T-cell (primary cell): ENCODE results near the gene ITPR2. TPM values are rescaled to one million over a fixed set of nuclear protein-coding genes. Genes with fewer than 3 reads are reported as not detected.
"Not testable (repeated sequence)": the region's sequence is repeated elsewhere in the genome, so short reads cannot be mapped to it uniquely, and the experiment has no call there.

ENCODE experiments used
- ATAC-seq, 4 experiments: fragments of 200-7000 bp in 3 of 4; fragments of 150-1000 bp in 1 of 4; cut with Tn5 transposase; replicated peaks in 1 of 4; 1 replicate in 3 of 4; 2 replicates in 1 of 4; pipeline ENCODE4 v1.10.0; 2021; ENCODE audit warnings: moderate library complexity in 3 of 4, mild to moderate bottlenecking in 2 of 4, moderate number of reproducible peaks in 1 of 4
- CTCF ChIA-PET, 2 donors: fragments of 300-600 bp; sonication (Branson Sonifier 250); formaldehyde crosslinking; loops; one replicate each; lab custom pipeline; 2022; ENCODE audit warnings: antibody characterized with exemption in 2 of 2; lab: Charles Lee
- POLR2A ChIA-PET, 2 donors: fragments of 300-600 bp; sonication (Branson Sonifier 250); formaldehyde crosslinking; loops; one replicate each; lab custom pipeline; 2022; ENCODE audit warnings: antibody characterized with exemption in 2 of 2; lab: Charles Lee
- DNase-seq, 35 experiments: peaks; one replicate each; pipeline versions ENCODE4 v3.0.0 to v3.0.0-alpha.2; 2013 to 2023
- H3K27ac ChIP-seq: one replicate; pipeline ENCODE4 v1.5.1; 2013; ENCODE audit warnings: low read length
- H3K27me3 ChIP-seq, 2 experiments: replicated peaks in 1 of 2; 1 replicate in 1 of 2; 2 replicates in 1 of 2; pipeline versions ENCODE4 v1.6.1 to v1.7.0; 2013; ENCODE audit warnings: low read length in 1 of 2, mixed read lengths in 1 of 2; ENCODE audit not compliant: control insufficient read depth in 2 of 2, insufficient read depth in 2 of 2; ENCODE audit errors: extremely low read depth in 1 of 2
- H3K36me3 ChIP-seq, 2 donors: 1 replicate in 1 of 2; 2 replicates in 1 of 2; pipeline versions ENCODE4 v1.6.1 to v1.7.0; 2013; ENCODE audit warnings: low read length in 1 of 2; ENCODE audit not compliant: control insufficient read depth in 2 of 2, insufficient read depth in 1 of 2; ENCODE audit errors: extremely low read depth in 1 of 2
- H3K4me1 ChIP-seq, 2 experiments: 1 replicate in 1 of 2; 2 replicates in 1 of 2; pipeline versions ENCODE4 v1.6.1 to v1.7.0; 2013; ENCODE audit warnings: low read length in 2 of 2, mixed read lengths in 1 of 2; ENCODE audit not compliant: insufficient read depth in 2 of 2, control insufficient read depth in 1 of 2; ENCODE audit errors: extremely low read depth in 1 of 2
- H3K4me3 ChIP-seq, 2 donors: 1 replicate in 1 of 2; 2 replicates in 1 of 2; pipeline versions ENCODE4 v1.5.1 to v1.7.0; 2013; ENCODE audit warnings: mild to moderate bottlenecking in 2 of 2, low read length in 1 of 2, moderate library complexity in 1 of 2; ENCODE audit not compliant: control insufficient read depth in 1 of 2; ENCODE audit errors: extremely low read depth in 1 of 2
- H3K9me3 ChIP-seq: 2 replicates; pipeline ENCODE4 v1.7.0; 2013
- H3K27ac Mint-ChIP-seq, 2 donors: one replicate each; pipeline ENCODE4 v1.8.0; 2020 to 2021; ENCODE audit warnings: mild to moderate bottlenecking in 2 of 2, mixed read lengths in 2 of 2
- H3K27me3 Mint-ChIP-seq, 2 donors: one replicate each; pipeline ENCODE4 v1.8.0; 2021 to 2022; ENCODE audit warnings: mixed read lengths in 2 of 2
- H3K36me3 Mint-ChIP-seq: one replicate; pipeline ENCODE4 v1.8.0; 2021; ENCODE audit warnings: mixed read lengths
- H3K4me1 Mint-ChIP-seq, 3 donors: one replicate each; pipeline ENCODE4 v1.8.0; 2020 to 2022; ENCODE audit warnings: mixed read lengths in 3 of 3, mild to moderate bottlenecking in 1 of 3
- H3K4me3 Mint-ChIP-seq, 3 donors: one replicate each; pipeline ENCODE4 v1.8.0; 2020 to 2022; ENCODE audit warnings: mild to moderate bottlenecking in 3 of 3, mixed read lengths in 3 of 3, moderate library complexity in 3 of 3
- H3K9me3 Mint-ChIP-seq, 3 donors: one replicate each; pipeline ENCODE4 v1.8.0; 2020 to 2022; ENCODE audit warnings: mixed read lengths in 3 of 3
- WGBS: methylation state at CpG from one replicate; pipeline ENCODE4 v1.1.5; 2013; ENCODE audit warnings: missing lambda C conversion rate; ENCODE audit not compliant: insufficient coverage; 5-methylcytosine and 5-hydroxymethylcytosine counted together
- total RNA-seq, 35 experiments: library from RNA in 6 of 35; stranded (reverse) in 6 of 35; fragments of 120-200 nt in 1 of 35; gene quantifications; one replicate each; pipeline versions ENCODE4 v1.2.1 to v1.2.4 and lab custom pipeline; 2013 to 2026

ITPR2 gene
- total RNA-seq, 5 donors from 2014 or later (not counting 1 experiment from before 2014, with no cell fraction given), result 38.8 to 52.5 (median 44.5) TPM

DNA sequence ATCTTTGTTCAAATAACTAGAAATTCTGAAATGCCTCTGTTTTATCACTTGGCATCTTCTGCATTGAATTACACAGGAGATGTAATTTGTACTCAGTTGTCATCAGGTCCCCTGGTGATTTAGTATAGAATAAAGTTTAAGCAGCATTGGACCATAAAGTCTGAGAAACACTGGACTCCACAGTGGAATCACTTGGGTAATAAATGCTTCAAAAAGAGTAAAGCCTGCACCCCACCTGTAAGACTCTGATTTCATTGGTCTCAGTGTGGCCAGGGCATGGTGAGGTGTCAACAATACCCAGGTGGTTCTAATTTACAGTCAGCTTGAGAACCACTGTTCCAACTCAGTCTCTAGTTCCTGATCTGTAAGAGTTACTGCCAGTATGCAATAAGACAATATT, 148.9 kb downstream of the ITPR2 start:
- peaks cover 68% of the 10 kb centered on the region for H3K36me3 Mint-ChIP-seq
- CTCF ChIA-PET, result no interaction called here
- Histone ChIP-seq H3K4me1 (no peaks in the 10 kb centered on the region), H3K27ac (no peak overlapping the region), H3K27me3 (no peaks in the 10 kb centered on the region), H3K36me3 (peaks cover 6 to 45% of the 10 kb centered on the region in 2 donors), H3K9me3 (no peaks in the 10 kb centered on the region), H3K4me3 (no peak overlapping the region)
- H3K4me3 Mint-ChIP-seq, result no peak overlapping the region
- no peaks in the 10 kb centered on the region for H3K4me1 Mint-ChIP-seq
- POLR2A ChIA-PET, result no interaction called here
- H3K9me3 Mint-ChIP-seq, result peaks cover 0 to 3% (median 2%) of the 10 kb centered on the region in 3 donors
- ATAC-seq, result no peak
- no peak overlapping the region for H3K27ac Mint-ChIP-seq
- no peak for DNase-seq
- H3K27me3 Mint-ChIP-seq, result no peaks in the 10 kb centered on the region

DNA sequence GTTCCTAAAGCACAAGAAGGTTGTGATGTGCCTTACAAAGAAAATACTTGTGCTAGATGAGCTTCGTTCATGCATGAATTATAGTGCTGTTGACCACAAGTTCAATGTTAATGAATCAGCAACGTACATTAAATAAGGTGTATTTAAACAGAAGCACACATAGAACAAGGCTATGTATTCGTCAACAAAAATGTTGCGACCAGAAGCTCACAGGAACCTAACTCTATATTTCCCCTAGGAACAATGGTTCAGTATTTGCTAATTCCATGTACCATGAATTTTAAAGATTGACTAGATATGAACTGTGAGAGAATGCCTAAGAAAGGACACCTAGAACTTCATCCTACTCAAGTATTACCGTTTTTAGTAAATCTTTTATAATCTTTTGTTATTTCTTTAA, 149.6 kb downstream of the ITPR2 start:
- no peaks in the 10 kb centered on the region for H3K27me3 Mint-ChIP-seq
- POLR2A ChIA-PET, result interaction anchor here in 1 of 2 donors (0.6 kb wide), 1 partner anchor 575 kb away, joined by 3 read pairs; no protein-coding TSS in a partner anchor
- no CpG with 5 or more reads among the region's 5 CpGs for WGBS

DNA sequence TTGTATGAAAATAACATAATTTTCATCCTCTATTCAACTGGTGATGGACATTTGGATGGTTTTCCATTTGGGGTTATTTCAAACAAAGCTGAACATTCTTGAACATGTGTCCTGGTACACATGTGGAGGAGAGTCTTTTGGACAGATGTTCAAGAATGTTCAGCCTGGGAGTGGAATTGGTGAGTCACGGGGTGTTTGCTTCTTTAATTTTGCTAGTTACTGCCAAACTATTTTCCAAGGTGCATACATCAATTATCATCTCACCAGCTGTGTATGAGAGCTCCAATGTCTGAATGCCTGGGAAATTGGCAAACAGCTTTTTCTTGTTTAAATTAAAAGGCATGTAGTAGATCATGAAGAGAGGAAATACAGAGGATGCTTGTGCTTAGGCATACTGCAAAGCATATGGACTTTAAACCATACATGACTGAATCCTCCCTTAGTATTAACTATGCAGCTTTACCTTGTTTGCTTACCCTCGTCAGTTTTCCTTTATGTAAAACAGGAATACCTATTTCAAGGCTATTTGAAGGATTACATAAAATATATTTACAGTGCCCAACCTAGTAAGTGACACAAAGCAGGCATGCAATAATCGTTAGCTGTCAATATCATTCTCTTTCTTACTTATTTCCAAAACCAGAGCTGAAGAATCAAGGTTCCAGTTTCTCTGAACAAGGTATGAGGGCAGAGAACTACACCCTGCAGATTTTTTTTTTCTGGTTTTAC, 152.1 kb downstream of the ITPR2 start:
- ChIA-PET POLR2A (no interaction called here), CTCF (no interaction called here)
- no peak for DNase-seq
- no peak overlapping the region for H3K27ac Mint-ChIP-seq
- peaks cover 3 to 37% of the 10 kb centered on the region in 2 donors for H3K36me3 ChIP-seq
- H3K9me3 ChIP-seq, result no peaks in the 10 kb centered on the region
- H3K4me1 Mint-ChIP-seq, result no peaks in the 10 kb centered on the region
- no peaks in the 10 kb centered on the region for H3K27me3 Mint-ChIP-seq
- peaks cover 68% of the 10 kb centered on the region for H3K36me3 Mint-ChIP-seq
- H3K27ac ChIP-seq, result no peak overlapping the region
- H3K4me3 ChIP-seq, result no peak overlapping the region
- no CpG with 5 or more reads among the region's 3 CpGs for WGBS
- peaks cover 0 to 3% (median 2%) of the 10 kb centered on the region in 3 donors for H3K9me3 Mint-ChIP-seq
- no peak overlapping the region for H3K4me3 Mint-ChIP-seq
- no peak for ATAC-seq
- H3K4me1 ChIP-seq, result no peaks in the 10 kb centered on the region
- H3K27me3 ChIP-seq, result no peaks in the 10 kb centered on the region

More for the DNA sequence above, 149.6 kb downstream of the ITPR2 start:
- Mint-ChIP-seq H3K4me3 (no peak overlapping the region), H3K36me3 (peaks cover 72% of the 10 kb centered on the region), H3K27ac (no peak overlapping the region), H3K9me3 (peaks cover 0 to 3% (median 2%) of the 10 kb centered on the region in 3 donors), H3K4me1 (no peaks in the 10 kb centered on the region)
- no peaks in the 10 kb centered on the region for H3K27me3 ChIP-seq
- H3K36me3 ChIP-seq, result peaks cover 6 to 45% of the 10 kb centered on the region in 2 donors
- no peak for DNase-seq
- CTCF ChIA-PET, result no interaction called here
- H3K9me3 ChIP-seq, result no peaks in the 10 kb centered on the region
- no peaks in the 10 kb centered on the region for H3K4me1 ChIP-seq
- ATAC-seq, result no peak
- no peak overlapping the region for H3K27ac ChIP-seq
- no peak overlapping the region for H3K4me3 ChIP-seq

DNA sequence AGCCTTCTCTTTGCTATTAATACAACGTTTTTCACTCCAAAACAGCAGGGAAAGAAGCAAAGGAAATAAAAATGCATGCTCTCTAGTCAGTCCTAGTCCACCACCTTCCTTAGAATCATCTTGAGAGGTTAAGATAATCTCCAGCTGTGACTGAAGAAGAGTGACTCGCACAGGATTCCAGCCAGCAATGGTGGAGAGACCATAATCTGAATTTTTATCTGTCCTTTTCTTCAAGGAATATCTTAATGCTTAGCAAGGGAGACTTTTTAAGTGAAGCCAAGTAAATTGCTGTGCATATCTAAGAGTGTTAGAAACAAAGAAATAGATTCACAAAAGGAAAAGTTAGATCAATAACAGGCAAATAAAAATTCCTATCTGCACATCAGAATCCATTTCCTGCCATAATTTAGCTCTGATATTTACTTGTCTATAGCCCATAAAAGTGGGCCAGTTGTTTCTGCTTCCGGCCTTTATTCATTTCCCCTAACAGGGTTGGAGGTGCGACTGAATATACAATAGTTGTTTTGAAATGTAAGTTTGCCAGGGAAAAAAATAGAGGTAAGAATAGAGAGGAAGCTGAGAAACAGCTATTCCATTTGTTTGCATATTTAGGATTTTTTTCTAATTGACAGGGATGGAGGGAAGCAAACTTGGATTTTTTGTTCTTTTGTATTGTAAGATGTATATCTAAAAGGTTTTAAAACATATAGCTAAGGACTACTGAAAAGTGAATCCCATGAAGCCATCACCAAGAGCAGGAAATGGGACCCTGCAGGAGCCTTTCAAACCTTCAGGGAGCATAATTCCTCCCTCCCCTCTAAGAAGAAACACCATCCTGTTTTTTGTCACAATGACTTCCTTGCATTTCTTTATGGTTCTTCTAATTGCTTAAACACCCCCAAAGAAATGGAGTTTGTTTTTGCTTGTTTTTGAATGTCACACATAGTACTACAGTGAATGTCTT, 154.0 kb downstream of the ITPR2 start:
- Mint-ChIP-seq H3K36me3 (peaks cover 54% of the 10 kb centered on the region), H3K27ac (no peak overlapping the region), H3K4me3 (no peak overlapping the region), H3K4me1 (no peaks in the 10 kb centered on the region), H3K27me3 (no peaks in the 10 kb centered on the region), H3K9me3 (peaks cover 0 to 3% (median 0%) of the 10 kb centered on the region in 3 donors)
- ATAC-seq, result no peak
- peaks cover under 1 to 28% of the 10 kb centered on the region in 2 donors for H3K36me3 ChIP-seq
- POLR2A ChIA-PET, result no interaction called here
- H3K4me1 ChIP-seq, result no peaks in the 10 kb centered on the region
- H3K9me3 ChIP-seq, result no peaks in the 10 kb centered on the region
- H3K27me3 ChIP-seq, result no peaks in the 10 kb centered on the region
- WGBS, result no CpG with 5 or more reads among the region's 4 CpGs
- DNase-seq, result no peak
- CTCF ChIA-PET, result no interaction called here
- H3K4me3 ChIP-seq, result no peak overlapping the region
- no peak overlapping the region for H3K27ac ChIP-seq

DNA sequence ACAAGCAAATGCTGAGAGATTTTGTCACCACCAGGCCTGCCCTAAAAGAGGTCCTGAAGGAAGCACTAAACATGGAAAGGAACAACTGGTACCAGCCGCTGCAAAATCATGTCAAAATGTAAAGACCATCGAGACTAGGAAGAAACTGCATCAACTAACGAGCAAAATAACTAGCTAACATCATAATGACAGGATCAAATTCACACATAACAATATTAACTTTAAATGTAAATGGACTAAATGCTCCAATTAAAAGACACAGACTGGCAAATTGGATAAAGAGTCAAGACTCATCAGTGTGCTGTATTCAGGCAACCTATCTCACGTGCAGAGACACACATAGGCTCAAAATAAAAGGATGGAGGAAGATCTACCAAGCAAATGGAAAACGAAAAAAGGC, 161.5 kb downstream of the ITPR2 start:
- CTCF ChIA-PET, POLR2A ChIA-PET, H3K9me3 Mint-ChIP-seq, H3K36me3 ChIP-seq, H3K27ac Mint-ChIP-seq, H3K27ac ChIP-seq, H3K4me3 Mint-ChIP-seq, DNase-seq, H3K4me1 Mint-ChIP-seq, H3K4me3 ChIP-seq, H3K9me3 ChIP-seq, ATAC-seq, H3K4me1 ChIP-seq, H3K27me3 ChIP-seq, H3K27me3 Mint-ChIP-seq: not testable (repeated sequence)
- WGBS, result no CpG with 5 or more reads among the region's 5 CpGs
- peaks cover 31% of the 10 kb centered on the region for H3K36me3 Mint-ChIP-seq

DNA sequence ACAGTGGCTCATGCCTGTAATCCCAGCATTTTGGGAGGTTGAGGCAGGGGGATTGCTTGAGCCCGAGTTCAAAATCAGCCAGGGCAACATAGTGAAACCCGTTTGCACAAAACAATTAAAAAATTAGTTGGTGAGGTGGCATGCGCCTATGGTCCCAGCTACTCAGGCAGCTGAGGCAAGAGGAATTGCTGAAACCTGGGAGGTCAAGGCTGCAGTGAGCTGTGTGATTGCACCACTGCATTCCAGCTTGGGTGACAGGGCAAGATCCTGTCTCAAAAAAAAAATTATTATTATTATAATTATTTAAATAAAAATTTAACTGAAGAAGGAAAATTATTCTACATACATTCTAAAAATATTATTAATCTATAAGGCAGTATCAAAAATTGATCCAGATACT, 164.1 kb downstream of the ITPR2 start:
- ChIA-PET POLR2A (no interaction called here), CTCF (no interaction called here)
- peaks cover 0 to 4% (median 0%) of the 10 kb centered on the region in 3 donors for H3K9me3 Mint-ChIP-seq
- peaks cover 0 to 11% of the 10 kb centered on the region in 2 donors for H3K36me3 ChIP-seq
- peaks cover 0 to 6% (median 0%) of the 10 kb centered on the region in 3 donors for H3K4me1 Mint-ChIP-seq
- peaks cover 43% of the 10 kb centered on the region for H3K36me3 Mint-ChIP-seq
- no peaks in the 10 kb centered on the region for H3K27me3 ChIP-seq
- ATAC-seq (no peak), DNase-seq (no peak)
- no peaks in the 10 kb centered on the region for H3K27me3 Mint-ChIP-seq
- H3K27ac Mint-ChIP-seq, result no peak overlapping the region
- H3K4me3 Mint-ChIP-seq, result no peak overlapping the region
- no peaks in the 10 kb centered on the region for H3K9me3 ChIP-seq
- no peaks in the 10 kb centered on the region for H3K4me1 ChIP-seq
- H3K27ac ChIP-seq, result no peak overlapping the region
- H3K4me3 ChIP-seq, result no peak overlapping the region
- WGBS, result no CpG with 5 or more reads among the region's 3 CpGs
